SW480 (cell line): ENCODE data around the gene PRCP.
A peak's percentile ranks its signal among the peaks of the same experiment; 100 is the strongest.
"Not testable (repeated sequence)": the region's sequence is repeated elsewhere in the genome, so short reads cannot be mapped to it uniquely, and the experiment has no call there.

Experiments used
- DNase-seq: peaks from one replicate; pipeline ENCODE4 v3.0.0-alpha.2; 2016; ENCODE audit warnings: low spot score

The PRCP gene

DNA sequence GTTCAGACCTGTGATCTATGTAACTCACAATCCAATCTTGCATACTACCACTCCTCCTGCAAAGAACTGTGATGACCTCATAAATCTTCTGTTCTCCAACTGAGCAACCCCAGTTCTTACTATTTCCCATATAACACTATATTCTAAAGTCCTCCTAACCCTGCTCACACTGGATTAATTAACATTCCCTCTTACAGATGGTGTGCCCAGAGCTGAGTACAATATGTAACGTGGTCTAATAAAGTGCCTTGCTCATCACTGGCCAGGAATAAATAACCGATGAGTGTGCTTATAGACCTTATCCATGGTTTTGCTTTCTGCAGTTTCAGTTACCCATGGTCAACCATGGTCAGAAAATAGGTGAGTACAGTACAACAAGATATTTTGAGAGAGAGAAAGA, 28.6 kb downstream of the PRCP start:
- DNase-seq: no peak

DNA sequence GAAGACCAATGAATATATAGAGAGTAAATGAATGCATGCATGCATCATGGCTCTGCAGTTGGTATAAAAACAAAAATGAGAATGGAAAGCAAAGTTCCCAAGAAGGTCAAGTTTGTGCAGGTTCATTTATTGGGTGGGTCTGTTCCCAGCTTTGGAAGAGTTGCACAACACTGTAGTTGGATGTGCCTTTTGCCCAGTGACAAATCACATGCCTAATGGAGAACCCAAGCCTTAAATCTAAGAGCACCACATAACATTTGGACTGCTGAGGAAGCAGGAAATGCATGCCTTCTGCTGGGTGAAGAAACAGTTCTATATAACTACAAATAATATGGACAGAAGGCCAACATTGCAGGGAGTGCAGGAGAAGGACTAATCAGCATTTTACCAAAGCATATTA, 30.6 kb downstream of the PRCP start:
- no peak for DNase-seq

DNA sequence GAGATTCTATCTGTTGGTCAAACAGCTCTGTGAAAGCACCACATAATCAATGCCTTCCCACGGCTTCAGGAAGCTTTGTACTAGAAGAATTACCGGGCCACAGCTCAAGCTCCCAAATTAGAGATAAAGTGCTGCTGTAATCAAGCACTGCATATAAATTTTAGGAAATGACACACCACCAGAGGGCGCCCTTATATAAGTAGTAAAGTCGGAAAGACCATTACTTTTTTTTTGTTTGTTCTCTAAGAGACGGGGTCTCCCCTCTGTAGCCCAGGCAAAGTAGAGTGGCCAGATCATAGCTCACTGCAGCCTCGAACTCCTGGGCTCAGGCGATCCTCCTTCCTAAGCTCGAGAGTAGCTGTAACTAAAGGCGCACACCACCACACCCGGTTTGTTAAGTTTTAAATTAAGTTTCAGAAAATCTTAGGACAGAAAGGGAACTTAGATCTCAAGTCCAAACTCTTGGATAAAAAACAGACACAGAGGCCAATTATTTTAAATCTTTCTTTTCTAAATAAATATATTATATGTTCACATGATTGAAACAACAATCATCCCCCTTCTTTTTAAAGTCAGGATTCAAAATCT, 32.6 kb downstream of the PRCP start:
- DNase-seq: peak; percentile 82

DNA sequence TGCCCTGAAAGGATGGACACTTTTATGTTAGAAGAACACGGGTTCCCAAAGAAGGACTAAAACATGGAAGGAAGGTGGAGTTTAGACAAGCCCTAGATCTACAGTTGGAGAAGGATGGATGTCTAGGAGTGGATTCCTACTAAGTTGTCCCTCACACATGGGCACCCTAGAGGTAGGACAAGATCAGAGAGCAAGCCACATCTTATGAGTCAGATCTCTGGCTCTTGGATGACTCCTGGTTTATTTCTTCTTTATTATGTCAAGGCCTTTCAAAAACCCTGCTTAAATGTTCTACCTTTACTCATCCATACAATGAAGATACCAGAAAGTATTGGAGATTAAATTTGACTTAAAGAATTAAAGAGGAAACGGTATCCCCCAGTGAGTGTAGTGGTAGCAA, 34.4 kb downstream of the PRCP start:
- no peak for DNase-seq

DNA sequence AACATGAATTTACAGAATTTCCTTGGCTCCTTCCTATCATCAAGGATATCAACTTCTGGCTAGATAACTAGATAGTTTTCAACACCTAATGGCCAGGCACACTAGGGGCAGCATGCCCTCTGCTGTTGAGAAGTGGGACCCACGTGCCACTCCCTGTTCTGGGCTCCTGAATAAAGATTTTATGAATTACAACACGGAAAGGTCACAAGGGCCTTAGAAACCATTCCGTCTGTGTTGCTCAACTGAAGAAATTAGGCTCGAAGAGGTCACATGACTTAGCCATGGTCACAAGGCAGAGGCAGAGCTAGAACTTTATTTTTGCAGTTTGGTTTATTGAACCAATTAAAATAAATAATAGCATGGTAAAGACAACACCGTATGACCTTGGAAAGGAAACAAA, 36.0 kb downstream of the PRCP start:
- peak; percentile 66 for DNase-seq

DNA sequence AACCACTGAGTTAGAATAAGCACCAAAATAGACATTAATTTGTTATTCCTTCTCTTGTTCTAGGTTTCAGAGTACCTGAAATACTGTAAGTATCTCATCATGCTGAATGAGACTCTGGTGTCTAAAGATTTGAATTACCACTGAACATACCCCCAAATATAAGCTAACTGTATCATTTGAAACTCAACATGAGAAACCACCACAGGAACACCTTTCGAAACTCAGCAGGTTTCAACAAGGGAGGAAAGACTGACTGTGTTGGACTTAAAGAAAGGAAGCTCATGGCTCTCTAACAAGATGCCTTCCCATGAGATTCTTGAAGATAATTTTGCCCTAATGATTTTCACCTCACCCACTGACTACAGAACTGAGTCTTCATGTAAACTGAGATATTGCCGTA, 37.0 kb downstream of the PRCP start:
- DNase-seq: no peak

DNA sequence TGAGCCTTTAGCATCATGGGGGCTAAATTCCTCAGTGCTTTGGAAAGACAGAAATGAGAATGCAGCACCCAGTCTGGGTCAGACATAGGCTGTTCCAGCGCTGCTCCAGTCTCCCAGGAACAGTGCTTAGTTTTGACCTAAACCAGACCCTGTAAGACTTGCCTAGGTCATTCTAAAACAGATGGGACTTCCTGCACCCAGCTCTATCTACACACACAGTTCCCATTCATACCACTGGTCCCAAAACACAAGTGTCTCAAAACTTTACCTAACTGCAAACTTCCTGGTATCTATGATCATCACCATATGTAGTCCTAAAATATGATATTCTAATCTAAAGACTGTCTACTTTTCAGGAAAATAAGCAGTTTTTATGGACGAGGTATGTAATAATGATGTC, 37.9 kb downstream of the PRCP start:
- DNase-seq: no peak

DNA sequence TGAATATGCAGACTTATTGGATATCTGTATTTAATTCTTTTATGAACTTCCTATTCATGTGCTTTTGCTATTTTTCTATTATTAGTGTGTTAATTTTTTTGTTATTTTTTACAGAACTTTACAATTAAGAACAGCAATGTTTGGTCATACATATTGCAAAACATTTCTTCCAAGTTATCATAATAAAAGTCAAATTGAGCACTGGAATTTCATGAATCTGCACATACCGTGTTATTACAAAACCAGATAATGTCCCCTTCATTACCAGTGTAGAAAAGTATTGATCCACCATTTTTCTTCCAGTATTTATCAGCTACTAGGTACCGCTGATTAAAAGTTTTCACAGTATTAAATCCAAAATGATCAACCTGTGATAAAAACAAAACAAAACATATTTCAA, 40.5 kb downstream of the PRCP start:
- no peak for DNase-seq

DNA sequence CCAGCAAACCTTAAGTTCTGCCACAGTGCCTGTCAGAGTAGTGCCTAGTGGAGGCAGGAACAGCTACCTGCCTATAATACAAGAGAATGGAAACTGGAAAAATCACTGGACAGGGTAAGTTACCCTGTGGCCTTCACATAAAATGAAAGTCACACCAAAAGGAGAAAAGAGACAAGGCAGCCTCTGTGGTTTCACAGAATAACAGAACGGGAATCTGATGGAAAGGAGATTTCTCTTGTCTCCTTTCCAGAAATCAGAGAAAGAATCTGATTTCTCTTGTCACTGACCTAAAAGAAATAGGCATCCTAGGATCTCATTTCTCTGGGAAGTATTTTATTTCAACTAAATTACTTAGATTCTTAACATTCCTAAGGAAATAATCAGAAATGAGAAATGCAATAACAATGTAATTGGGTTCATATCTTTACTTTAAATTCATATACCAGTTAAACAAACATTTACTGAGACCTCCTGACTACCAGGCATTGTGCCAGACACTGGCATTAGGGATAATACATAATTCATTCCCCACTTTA, 41.6 kb downstream of the PRCP start:
- peak; percentile 19 for DNase-seq

DNA sequence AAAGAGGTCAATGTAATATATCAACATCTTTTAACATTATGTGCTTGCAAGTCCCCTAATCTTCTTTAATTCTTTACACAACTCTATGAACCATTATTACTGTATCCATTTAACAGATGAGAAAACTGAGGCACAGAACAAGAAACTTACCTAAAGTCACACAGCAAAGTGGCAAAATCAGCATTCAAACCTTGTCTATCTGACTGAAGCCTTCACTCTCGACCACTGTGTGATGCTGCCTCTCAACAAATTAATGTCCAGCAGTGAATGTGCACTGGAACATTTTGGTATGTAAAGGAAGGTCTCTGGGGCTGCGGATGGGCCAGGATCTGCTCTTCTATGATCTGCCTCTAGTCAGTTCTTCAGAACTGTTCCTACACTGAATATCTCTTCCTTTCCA, 42.1 kb downstream of the PRCP start:
- DNase-seq: no peak

DNA sequence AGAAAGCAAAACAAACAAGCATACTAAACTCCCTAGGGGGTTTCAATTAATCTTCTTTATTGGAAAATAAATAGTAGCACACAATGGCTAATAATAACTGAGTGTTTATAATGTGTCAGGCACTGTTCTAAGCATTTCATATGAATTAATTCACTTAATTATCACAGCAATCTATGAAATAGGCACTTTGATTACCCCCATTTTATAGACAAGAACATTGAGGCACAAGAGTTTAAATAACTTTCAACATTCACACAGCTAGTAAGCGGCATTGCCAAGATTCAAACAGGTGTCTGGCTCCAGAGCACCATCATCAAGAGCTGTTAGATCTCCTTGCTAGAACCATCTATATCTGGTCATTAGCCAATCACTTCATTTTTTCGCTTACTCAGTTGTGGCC, 43.1 kb downstream of the PRCP start:
- no peak for DNase-seq

DNA sequence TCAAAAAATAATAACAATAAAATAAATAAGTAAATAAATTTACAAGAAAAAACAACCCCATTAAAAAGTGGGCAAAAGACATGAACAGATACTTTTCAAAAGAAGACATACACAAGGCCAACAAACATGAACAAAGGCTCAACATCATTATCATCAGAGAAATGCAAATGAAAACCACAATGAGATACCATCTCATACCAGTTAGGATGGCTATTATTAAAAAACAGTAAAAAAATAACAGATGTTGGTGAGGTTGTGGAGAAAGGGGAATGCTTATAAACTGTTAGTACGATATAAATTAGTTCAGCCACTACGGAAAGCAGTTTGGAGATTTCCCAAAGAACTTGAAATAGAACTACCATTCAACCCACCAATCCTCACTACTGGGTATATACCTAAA, 44.6 kb downstream of the PRCP start:
- no peak for DNase-seq

DNA sequence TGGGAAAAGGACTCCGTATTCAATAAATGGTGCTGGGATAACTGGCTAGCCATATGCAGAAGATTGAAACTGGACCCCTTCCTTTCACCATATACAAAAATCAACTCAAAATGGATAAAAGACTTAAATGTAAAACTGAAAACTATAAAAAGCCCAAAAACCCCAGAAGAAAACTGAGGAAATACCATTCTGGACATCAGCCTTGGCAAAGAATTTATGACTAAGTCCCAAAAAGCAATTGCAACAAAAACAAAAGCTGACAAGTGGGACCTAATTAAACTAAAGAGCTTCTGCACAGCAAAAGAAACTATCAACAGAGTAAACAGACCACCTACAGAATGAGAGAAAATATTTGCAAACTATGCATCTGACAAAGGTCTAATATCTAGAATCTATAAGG, 45.3 kb downstream of the PRCP start:
- not testable (repeated sequence) for DNase-seq

DNA sequence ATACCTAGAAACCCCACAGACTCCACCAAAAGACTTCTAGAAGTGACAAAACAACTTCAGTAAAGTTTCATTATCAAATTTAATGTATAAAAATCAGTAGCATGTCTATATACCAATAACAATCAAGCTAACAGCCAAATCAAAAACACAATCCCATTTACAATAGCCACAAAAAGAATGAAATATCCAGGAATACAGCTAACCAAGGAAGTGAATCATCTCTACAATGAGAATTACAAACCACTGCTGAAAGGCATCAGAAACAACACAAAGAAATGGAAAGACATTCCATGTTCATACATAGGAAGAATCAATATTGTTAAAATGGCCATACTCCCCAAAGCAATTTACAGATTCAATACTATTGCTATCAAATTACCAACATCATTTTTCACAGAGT, 46.0 kb downstream of the PRCP start:
- DNase-seq: no peak

DNA sequence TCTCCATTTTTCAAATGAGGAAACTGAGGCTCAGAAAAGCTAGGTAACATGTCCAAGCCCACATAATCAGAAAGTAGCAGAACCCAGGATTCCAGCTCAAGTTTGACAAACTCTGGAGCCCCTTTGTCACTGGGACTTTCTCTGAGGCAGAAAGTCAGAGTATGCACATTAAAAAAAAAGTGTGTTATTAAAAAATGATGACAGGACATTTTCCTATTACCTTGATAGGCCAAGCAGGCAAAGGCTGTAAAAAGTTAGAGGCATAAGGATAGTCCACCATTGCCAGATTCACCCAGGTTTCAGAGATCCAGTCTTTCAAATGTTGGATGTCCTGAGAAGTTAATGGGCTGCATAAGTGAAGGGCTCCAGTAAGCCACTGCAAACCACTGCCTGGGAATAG, 51.4 kb downstream of the PRCP start:
- DNase-seq: no peak

DNA sequence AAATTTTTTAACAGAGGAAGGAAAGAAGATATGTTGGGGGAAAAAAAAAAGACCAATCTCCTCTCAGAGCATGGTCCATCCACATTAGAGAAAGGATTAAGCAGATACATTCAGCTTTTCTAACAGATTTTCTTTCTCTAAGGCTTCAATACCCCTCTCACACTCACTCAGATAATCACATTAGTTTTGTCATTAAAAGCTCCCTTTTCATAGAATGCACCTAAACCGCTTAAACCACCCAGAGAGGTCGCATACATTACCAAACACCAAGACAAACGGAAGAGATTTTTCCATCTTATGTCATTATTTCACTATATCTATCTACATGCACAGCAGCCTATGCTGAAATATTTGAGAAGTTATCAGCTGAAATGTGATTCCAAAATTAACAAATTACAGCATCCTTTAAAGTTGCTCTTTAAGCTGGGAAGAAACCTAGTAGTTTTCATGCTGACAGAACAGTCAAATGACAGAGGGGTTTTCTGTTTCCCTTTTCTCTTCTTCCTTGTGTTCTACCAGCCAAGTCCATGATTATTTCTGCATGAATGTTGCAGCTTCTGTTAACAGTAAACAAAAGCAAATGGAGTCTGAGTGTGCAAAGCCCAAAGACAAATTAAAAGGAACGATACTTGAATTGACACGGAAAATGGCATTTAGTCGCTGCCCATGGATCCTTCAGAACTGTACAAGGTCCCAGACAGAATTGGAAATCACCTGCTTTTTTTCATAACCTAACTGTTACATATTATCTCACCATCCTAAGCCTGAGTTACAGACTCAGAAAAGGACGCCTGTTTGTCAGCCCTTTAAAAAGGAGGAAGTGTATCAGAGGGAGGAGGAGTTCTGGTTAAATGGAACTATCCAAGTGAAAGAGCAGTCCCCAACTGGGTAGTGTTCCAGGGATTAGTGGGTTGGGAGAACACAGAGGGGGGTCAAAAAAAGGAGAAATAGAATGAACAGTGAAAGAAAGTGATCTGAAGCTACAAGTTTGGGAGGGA, 54.6 kb downstream of the PRCP start:
- no peak for DNase-seq

DNA sequence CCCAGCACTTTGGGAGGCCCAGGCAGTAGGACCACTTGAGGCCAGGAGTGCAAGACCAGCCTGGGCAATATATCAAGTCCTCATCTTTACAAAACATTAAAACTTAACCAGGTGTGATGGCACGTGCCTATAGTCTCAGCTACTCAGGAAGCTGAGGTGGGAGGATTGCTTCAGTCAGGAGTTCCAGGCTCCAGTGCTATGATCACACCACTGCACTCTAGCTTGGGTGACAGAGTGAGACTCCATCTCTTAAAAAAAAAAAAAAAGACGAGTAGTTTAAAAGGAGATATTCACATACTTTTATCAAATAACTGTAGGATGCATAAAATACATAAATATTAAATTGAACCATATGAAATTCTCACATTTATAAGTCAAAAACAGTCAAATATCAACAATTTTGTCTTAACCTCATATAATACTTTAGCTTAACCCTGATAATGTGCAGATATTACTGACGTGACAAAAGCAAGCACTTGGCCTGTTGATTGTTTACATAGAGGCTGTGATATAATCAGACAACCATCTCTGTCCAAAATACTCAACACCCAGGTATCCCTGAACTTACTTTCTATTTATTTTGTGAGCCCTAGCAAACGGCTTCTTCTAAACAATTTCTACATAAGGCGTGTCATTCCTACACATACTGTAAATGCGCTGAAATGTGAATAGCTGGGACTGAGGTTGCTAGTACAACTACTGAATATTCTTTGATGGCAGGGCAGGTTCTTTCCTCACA, 57.0 kb downstream of the PRCP start:
- no peak for DNase-seq

DNA sequence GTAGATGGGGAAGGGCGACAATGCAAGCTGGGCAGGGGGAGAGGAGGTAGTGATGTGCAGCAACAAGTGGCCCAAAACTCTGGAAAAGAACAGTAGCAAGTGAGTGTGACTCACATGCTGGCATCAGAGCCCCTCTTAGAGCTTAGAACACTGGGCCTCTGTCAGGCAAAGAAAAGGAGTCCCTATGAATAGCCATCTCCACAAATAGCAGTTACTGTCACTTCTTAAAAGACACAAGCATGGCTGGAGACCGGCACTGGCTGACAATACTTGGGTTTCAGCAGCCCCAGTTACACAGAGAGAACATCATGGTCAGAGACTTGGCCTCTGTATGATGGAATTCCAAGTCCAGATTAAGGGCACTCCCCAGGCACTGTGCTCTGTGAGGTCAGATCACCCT, 58.2 kb downstream of the PRCP start:
- no peak for DNase-seq

DNA sequence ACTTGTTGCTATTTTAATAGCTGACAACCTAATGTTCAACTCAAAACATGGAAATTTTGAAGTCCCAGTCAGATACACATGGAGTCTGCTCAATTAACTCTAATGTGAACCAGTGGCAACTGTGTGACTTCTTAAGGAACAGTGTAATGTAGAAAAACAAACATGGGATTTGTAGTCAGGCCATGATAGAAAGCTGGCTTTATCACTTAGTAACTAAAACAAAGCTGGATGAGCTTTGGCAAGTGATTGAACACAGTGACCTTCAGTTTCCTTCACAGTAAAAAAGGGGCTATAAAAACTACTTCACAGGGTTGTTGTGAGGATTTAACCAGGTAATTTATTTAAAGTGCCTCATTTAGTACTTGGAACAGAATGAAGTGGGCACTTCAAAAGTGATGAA, 62.6 kb downstream of the PRCP start:
- DNase-seq: no peak

DNA sequence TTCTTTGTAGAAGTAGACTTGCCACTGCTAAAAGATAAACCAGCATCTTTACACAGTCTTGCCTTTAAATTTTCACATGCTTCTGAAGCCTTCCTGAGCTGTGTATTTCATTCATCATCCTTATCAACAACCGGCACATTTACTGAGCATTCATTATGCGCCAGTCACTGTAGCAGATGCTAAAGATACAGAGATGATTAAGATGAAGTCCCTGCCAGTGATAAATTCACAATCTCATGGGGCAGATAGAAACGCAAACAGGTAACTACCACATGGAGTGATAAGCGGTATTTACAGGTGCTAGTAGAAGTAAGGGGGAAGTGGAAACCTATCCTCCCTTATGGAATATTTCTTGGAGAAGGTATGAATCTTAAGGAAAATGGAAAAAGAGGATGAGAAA, 67.2 kb downstream of the PRCP start:
- DNase-seq: no peak

DNA sequence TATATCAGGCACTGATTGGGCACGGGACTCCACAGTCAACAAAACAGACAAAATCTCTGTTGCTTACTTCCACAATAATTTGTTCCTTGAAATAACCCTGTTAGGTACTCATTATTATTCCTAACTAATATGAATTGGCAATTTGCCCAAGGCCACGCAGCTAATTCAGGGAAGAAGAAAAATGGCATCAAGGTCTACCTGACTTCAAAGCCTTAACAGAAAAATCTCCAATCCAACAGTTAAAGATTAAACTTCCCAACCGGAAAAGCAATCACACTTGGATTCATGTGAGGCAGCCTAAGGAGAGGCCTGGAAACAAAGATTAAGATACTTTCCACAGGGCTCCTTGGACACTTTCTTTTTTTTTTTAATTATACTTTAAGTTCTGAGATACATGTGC, 68.9 kb downstream of the PRCP start:
- DNase-seq: no peak

DNA sequence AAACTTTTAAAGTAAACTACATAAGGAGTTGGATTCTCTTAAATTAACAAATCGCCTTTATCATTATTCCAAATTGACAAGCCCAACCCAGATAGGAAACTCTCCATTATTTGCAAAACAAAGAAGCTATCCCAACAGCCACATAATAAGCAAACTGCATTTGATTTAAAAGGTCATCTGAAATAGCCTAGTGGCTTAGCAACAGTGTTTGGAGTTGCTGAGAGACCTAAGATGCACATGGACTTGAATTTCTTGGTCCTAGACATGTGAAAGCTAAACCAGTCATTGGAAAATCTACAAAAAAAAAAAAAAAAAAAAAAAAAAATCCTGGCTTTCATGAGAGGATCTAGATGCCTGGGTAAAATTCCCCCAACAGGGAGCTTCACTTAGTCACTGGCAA, 69.5 kb downstream of the PRCP start:
- no peak for DNase-seq

DNA sequence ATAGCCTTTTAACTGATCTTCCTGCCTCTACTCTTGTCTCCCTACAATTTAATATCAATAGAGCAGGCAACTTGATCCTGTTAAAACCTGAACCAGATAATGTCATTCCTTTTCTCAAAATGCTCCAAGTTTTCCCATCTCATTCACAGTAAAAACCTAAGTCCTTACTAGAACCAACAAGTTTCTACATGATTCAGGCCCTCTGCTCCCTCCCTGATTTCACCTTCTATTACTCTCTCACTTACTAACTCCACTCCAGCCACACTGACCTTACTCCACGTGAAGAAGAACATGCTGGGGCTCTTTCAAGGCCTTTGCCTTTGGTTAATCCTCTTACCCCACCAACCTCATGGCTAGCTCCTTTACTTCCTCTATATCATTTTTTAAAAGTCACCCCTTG, 71.1 kb downstream of the PRCP start:
- no peak for DNase-seq
